Small intestine (tissue), 7 donors: ENCODE data around the gene RAB29. TPM values are rescaled to one million over a fixed set of nuclear protein-coding genes. Genes with fewer than 3 reads are reported as not detected.

Experiments
- DNase-seq, 2 donors: peaks; one replicate each; pipeline versions ENCODE4 v3.0.0 to v3.0.0-alpha.2; 2013
- FAIRE-seq: peaks from 2 replicates; lab custom pipeline; 2012; peaks lifted over from hg19 to GRCh38; lab: Jason Lieb, UNC
- H3K27ac ChIP-seq, 3 donors: one replicate each; pipeline ENCODE4 v1.5.1; 2013; ENCODE audit warnings: low read length in 2 of 3, mild to moderate bottlenecking in 2 of 3, control low read depth in 1 of 3, inconsistent platforms in 1 of 3, low read depth in 1 of 3, moderate library complexity in 1 of 3
- H3K27me3 ChIP-seq, 3 donors: one replicate each; pipeline ENCODE4 v1.6.1; 2013; ENCODE audit warnings: low read length in 3 of 3, inconsistent platforms in 1 of 3; ENCODE audit not compliant: control insufficient read depth in 3 of 3, insufficient read depth in 3 of 3
- H3K36me3 ChIP-seq, 3 donors: one replicate each; pipeline ENCODE4 v1.6.1; 2013; ENCODE audit warnings: low read length in 3 of 3, inconsistent platforms in 1 of 3, low read depth in 1 of 3, mild to moderate bottlenecking in 1 of 3, moderate library complexity in 1 of 3; ENCODE audit not compliant: control insufficient read depth in 3 of 3, insufficient read depth in 2 of 3
- H3K4me1 ChIP-seq, 3 donors: one replicate each; pipeline ENCODE4 v1.6.1; 2013; ENCODE audit warnings: low read length in 2 of 3, inconsistent platforms in 1 of 3, low read depth in 1 of 3, mild to moderate bottlenecking in 1 of 3, moderate library complexity in 1 of 3; ENCODE audit not compliant: control insufficient read depth in 3 of 3, insufficient read depth in 2 of 3
- H3K4me3 ChIP-seq, 3 donors: one replicate each; pipeline ENCODE4 v1.5.1; 2013; ENCODE audit warnings: low read length in 3 of 3, control low read depth in 1 of 3, inconsistent platforms in 1 of 3, low read depth in 1 of 3, mild to moderate bottlenecking in 1 of 3, moderate library complexity in 1 of 3
- H3K9me3 ChIP-seq, 2 donors: one replicate each; pipeline ENCODE4 v1.6.1; 2013; ENCODE audit warnings: low read depth in 1 of 2, low read length in 1 of 2; ENCODE audit not compliant: control insufficient read depth in 2 of 2, insufficient read depth in 1 of 2
- WGBS, 3 donors: extraction: QIAGEN DNeasy Blood & Tissue Kit; methylation state at CpG; one replicate each; pipeline ENCODE4 v1.1.7; 2013; 5-methylcytosine and 5-hydroxymethylcytosine counted together
- polyA plus RNA-seq, 4 donors: library from polyadenylated mRNA; stranded (reverse) in 3 of 4; unstranded in 1 of 4; fragments of 200-250 nt in 3 of 4; fragments of 120-200 nt in 1 of 4; gene quantifications; one replicate each; pipeline versions ENCODE4 v1.2.1 to v1.2.3, GENCODE V29; 2013
- donor health status: healthy with polysubstance abuse.
- donor health status: control.
- donor health status: control.
- donor health status: Bipolar disorder and iron deficiency.
- donor health status: healthy.

RAB29 gene
- polyA plus RNA-seq, 4 donors, result 7.4 to 152 (median 8.9) TPM

GRCh38 chr1:205792961-205793673 lies 17.8 kb upstream of the RAB29 start:
- no peak overlapping the region for H3K27ac ChIP-seq
- no peaks in the 10 kb centered on the region for H3K9me3 ChIP-seq
- peaks cover 0 to 24% (median 3%) of the 10 kb centered on the region in 3 donors for H3K36me3 ChIP-seq
- H3K4me3 ChIP-seq, result no peak overlapping the region
- no peaks in the 10 kb centered on the region for H3K27me3 ChIP-seq
- DNase-seq, result no peak
- H3K4me1 ChIP-seq, result no peaks in the 10 kb centered on the region
- FAIRE-seq, result no peak
- 66 to 79% (median 79%) methylated on average over 6 of the region's 6 CpGs for WGBS, 3 donors

GRCh38 chr1:205792481-205792881 lies 17.2 kb upstream of the RAB29 start:
- FAIRE-seq (no peak), DNase-seq (no peak)
- 75 to 91% (median 88%) methylated on average over 8 of the region's 8 CpGs for WGBS, 3 donors
- Histone ChIP-seq H3K9me3 (no peaks in the 10 kb centered on the region), H3K27ac (no peak overlapping the region), H3K4me3 (no peak overlapping the region), H3K27me3 (no peaks in the 10 kb centered on the region), H3K36me3 (peaks cover 0 to 24% (median 3%) of the 10 kb centered on the region in 3 donors), H3K4me1 (peaks cover 0 to 4% (median 0%) of the 10 kb centered on the region in 3 donors)

GRCh38 chr1:205791568-205792180 lies 16.4 kb upstream of the RAB29 start:
- no peaks in the 10 kb centered on the region for H3K27me3 ChIP-seq
- H3K27ac ChIP-seq, result no peak overlapping the region
- no peaks in the 10 kb centered on the region for H3K9me3 ChIP-seq
- no peak overlapping the region for H3K4me3 ChIP-seq
- DNase-seq (peak; percentile 70), FAIRE-seq (no peak)
- WGBS, 3 donors, result 51 to 69% (median 59%) methylated on average over 5 of the region's 5 CpGs
- peaks cover 0 to 18% (median 3%) of the 10 kb centered on the region in 3 donors for H3K36me3 ChIP-seq
- peaks cover 0 to 10% (median 0%) of the 10 kb centered on the region in 3 donors for H3K4me1 ChIP-seq

- WGBS, 3 donors, result 83 to 94% (median 90%) methylated on average over 10 of the region's 10 CpGs
- H3K9me3 ChIP-seq, result no peaks in the 10 kb centered on the region
- DNase-seq (peak in 1 of 2 donors; percentile 13), FAIRE-seq (no peak)
- peaks cover 0 to 3% (median 1%) of the 10 kb centered on the region in 3 donors for H3K36me3 ChIP-seq
- no peaks in the 10 kb centered on the region for H3K27me3 ChIP-seq
- no peak overlapping the region for H3K4me3 ChIP-seq
- peaks cover 0 to 22% (median 0%) of the 10 kb centered on the region in 3 donors for H3K4me1 ChIP-seq
- H3K27ac ChIP-seq, result peak overlapping the region in 1 of 3 donors; percentile 69
Measured at GRCh38 chr1:205787287-205787916, 12.1 kb upstream of the RAB29 start.

GRCh38 chr1:205786601-205787000 lies 11.3 kb upstream of the RAB29 start:
- DNase-seq (peak; percentile 42 to 74), FAIRE-seq (no peak)
- H3K27ac ChIP-seq, result peak overlapping the region in 1 of 3 donors; percentile 69
- no peaks in the 10 kb centered on the region for H3K27me3 ChIP-seq
- no peaks in the 10 kb centered on the region for H3K9me3 ChIP-seq
- peaks cover 0 to 3% (median 0%) of the 10 kb centered on the region in 3 donors for H3K36me3 ChIP-seq
- peaks cover 0 to 22% (median 0%) of the 10 kb centered on the region in 3 donors for H3K4me1 ChIP-seq
- WGBS, 3 donors, result 13 to 50% (median 38%) methylated on average over 4 of the region's 4 CpGs
- H3K4me3 ChIP-seq, result no peak overlapping the region

GRCh38 chr1:205785446-205785845 lies 10.2 kb upstream of the RAB29 start:
- FAIRE-seq (no peak), DNase-seq (no peak)
- Histone ChIP-seq H3K27ac (no peak overlapping the region), H3K9me3 (no peaks in the 10 kb centered on the region), H3K4me3 (no peak overlapping the region), H3K27me3 (no peaks in the 10 kb centered on the region), H3K4me1 (peaks cover 0 to 22% (median 0%) of the 10 kb centered on the region in 3 donors), H3K36me3 (no peaks in the 10 kb centered on the region)
- 94 to 95% (median 94%) methylated on average over 9 of the region's 9 CpGs for WGBS, 3 donors

- Histone ChIP-seq H3K9me3 (no peaks in the 10 kb centered on the region), H3K4me1 (peaks cover 0 to 24% (median 0%) of the 10 kb centered on the region in 3 donors), H3K4me3 (no peak overlapping the region), H3K27ac (no peak overlapping the region), H3K27me3 (no peaks in the 10 kb centered on the region), H3K36me3 (no peaks in the 10 kb centered on the region)
- 89 to 95% (median 90%) methylated on average over 4 of the region's 4 CpGs for WGBS, 3 donors
- peak in 1 of 2 donors; percentile 13 for DNase-seq
- no peak for FAIRE-seq
Measured at GRCh38 chr1:205783904-205784303, 8.6 kb upstream of the RAB29 start.

GRCh38 chr1:205783433-205783795 lies 8.1 kb upstream of the RAB29 start:
- DNase-seq (peak in 1 of 2 donors; percentile 26), FAIRE-seq (no peak)
- H3K9me3 ChIP-seq, result no peaks in the 10 kb centered on the region
- no peak overlapping the region for H3K27ac ChIP-seq
- no peaks in the 10 kb centered on the region for H3K36me3 ChIP-seq
- H3K4me3 ChIP-seq, result no peak overlapping the region
- H3K27me3 ChIP-seq, result no peaks in the 10 kb centered on the region
- peaks cover 0 to 24% (median 0%) of the 10 kb centered on the region in 3 donors for H3K4me1 ChIP-seq
